ENCODE results near the gene PIK3R1. TPM values are rescaled to one million over a fixed set of nuclear protein-coding genes. Genes with fewer than 3 reads are reported as not detected.

The PIK3R1 gene
- total RNA-seq, 1 donor, result 73.8 TPM

- no peak overlapping the region for H3K4me3 ChIP-seq (ENCODE audit: low read depth, low read length)
- no peak for TF ChIP-seq CTCF (IDR thresholded peaks at IDR 0.05; ENCODE audit: insufficient read depth, low read depth, low read length)
- DNase-seq (ENCODE audit: low read depth), result no peak
Measured at GRCh38 chr5:68332556-68332955, 117.0 kb downstream of the PIK3R1 start.

DNA sequence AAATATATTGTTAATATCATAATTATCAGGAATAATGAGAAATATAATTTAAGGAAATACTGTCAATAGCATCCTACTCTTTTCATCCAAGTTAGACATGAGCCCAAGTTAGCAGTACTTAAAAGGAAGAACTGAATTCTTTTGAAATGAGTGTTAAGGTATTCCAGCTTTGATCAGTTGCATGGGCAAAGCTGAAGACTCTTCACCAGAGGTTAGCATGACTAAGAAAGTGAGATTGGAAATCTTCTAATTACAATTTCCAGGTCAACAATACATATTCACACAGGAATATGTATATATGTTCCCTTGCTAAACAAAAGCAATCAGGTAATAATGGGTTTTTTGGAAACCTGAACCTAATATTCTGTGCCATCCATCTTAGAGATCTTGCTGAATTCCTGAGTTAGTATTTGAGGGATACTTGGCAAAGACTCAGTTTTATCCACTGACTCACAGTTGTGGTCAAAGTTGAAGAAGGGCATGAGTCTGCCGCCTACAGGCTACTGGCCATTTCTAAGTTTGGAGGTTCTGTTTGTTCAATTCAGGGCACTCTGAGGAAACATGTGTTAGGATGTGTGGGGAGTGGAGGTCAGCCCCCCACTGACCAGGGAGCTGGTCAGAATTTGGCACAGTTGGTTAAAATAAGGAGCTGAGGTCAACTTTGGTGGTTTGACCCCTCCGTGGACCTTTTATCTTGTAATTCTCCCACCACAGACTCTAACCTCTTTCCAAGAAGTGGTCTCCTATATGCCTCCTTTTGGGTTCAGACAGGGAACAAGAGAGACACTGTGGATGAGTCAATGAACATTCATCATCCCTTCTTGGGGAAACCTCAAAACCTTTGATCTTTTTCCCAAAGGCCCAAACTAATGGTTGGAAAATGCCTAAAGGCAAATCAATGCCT is 118.3 kb downstream of the PIK3R1 start:
- TF ChIP-seq CTCF (IDR thresholded peaks at IDR 0.05; ENCODE audit: insufficient read depth, low read depth, low read length), result peak; percentile 45
- H3K4me3 ChIP-seq (ENCODE audit: low read depth, low read length), result no peak overlapping the region
- DNase-seq (ENCODE audit: low read depth), result peak; percentile 74

DNA sequence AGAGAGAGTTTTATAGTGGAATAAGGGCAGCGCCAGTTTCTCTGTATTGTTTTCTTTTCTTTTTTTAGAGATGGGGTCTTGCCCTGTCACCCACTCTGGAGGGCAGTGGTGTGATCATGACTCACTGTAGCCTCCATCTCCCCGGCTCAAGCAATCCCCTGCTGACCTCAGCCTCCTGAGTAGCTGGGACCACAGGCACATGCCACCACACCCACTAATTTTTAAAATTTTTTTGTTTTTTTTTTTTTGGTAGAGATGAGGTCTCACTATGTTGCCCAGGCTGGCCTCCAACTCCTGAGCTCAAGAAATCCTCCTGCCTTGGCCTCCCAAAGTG is 119.0 kb downstream of the PIK3R1 start:
- no peak for TF ChIP-seq CTCF (IDR thresholded peaks at IDR 0.05; ENCODE audit: insufficient read depth, low read depth, low read length)
- no peak overlapping the region for H3K4me3 ChIP-seq (ENCODE audit: low read depth, low read length)
- no peak for DNase-seq (ENCODE audit: low read depth)

DNA sequence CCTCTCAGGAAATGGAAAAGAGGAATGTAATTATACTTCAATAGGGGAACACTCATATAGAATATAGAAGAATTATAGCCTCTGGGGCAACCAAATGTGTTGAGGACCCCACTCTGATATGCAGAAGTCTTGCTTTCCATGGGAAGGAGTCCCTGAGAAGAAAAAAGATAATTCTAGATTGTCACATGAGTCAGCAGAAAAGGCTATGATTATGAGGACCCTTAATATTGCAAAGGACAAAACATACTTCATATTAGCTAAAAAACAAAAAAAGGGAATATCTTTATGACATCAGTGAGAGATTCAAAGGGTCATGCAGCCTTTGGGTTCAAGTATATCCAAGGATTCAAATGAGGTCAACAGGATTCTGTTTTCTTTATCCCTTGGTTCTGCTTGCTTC is 119.5 kb downstream of the PIK3R1 start:
- no peak for DNase-seq (ENCODE audit: low read depth)
- no peak overlapping the region for H3K4me3 ChIP-seq (ENCODE audit: low read depth, low read length)
- TF ChIP-seq CTCF (IDR thresholded peaks at IDR 0.05; ENCODE audit: insufficient read depth, low read depth, low read length), result no peak

DNA sequence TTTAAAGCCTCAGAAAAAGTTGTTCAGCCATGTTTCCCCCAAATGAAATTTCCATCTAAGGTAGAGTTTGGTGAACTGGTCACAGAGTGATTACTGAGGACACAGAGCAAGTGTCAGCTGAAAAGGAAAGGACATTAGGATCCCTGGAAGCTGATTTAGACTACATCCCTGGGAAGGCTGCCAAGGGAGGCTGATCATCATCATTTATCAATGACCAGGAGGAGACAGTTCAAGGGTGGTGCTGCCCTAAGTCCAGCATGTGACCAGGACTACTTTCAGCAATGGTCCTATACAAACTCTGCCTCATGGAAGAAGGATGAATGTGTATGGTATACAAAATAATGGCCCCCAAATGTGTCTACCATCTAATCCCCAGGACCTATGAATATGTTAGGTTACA is 120.6 kb downstream of the PIK3R1 start:
- DNase-seq (ENCODE audit: low read depth), result no peak
- H3K4me3 ChIP-seq (ENCODE audit: low read depth, low read length), result no peak overlapping the region
- TF ChIP-seq CTCF (IDR thresholded peaks at IDR 0.05; ENCODE audit: insufficient read depth, low read depth, low read length), result no peak

DNA sequence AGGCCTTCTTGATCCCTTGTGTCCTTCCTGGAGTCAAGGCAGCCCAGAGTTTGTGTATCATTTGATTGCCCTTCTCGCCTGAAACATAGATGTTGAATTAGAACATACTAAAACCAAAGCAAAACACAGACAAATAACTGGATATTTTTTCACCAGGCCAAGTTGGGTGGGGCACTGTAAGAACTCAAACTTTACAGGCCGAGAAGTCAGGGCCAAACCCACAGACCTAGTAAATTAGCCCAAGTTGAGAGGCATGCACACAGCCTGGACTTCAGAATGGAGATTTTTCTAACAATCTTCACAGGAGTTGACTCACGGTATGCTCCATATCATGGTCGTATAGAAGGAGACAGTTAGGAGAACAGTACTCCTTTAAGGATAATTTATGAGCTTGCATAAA is 121.7 kb downstream of the PIK3R1 start:
- no peak overlapping the region for H3K4me3 ChIP-seq (ENCODE audit: low read depth, low read length)
- DNase-seq (ENCODE audit: low read depth), result no peak

More for the DNA sequence above, 121.7 kb downstream of the PIK3R1 start:
- no peak for TF ChIP-seq CTCF (IDR thresholded peaks at IDR 0.05; ENCODE audit: insufficient read depth, low read depth, low read length)
